ENCODE results near the gene RITA1.

The RITA1 gene

GRCh38 chr12:113165521-113166450, 19.7 kb upstream of the RITA1 start:
- H3K27me3 ChIP-seq (ENCODE audit: control insufficient read depth, insufficient read depth, low read length, poor library complexity, severe bottlenecking), result no peaks in the 10 kb centered on the region
- peaks cover 18% of the 10 kb centered on the region for H3K4me1 ChIP-seq (ENCODE audit: control insufficient read depth, insufficient read depth, low read length)
- H3K4me3 ChIP-seq (ENCODE audit: insufficient read depth, low read depth, low read length), result no peak overlapping the region
- no peak overlapping the region for H3K27ac ChIP-seq (ENCODE audit: insufficient read depth, low read depth, low read length, poor library complexity, severe bottlenecking)
- peaks cover 24% of the 10 kb centered on the region for H3K36me3 ChIP-seq (ENCODE audit: control insufficient read depth, insufficient read depth, low read length)
- no peaks in the 10 kb centered on the region for H3K9me3 ChIP-seq (ENCODE audit: control insufficient read depth, low read length)
- 93 to 96% methylated on average over 32 of the region's 32 CpGs for WGBS, 2 experiments

- peaks cover 44% of the 10 kb centered on the region for H3K36me3 ChIP-seq (ENCODE audit: control insufficient read depth, insufficient read depth, low read length)
- H3K9me3 ChIP-seq (ENCODE audit: control insufficient read depth, low read length), result no peaks in the 10 kb centered on the region
- WGBS, 2 experiments, result 94% methylated on average over 10 of the region's 10 CpGs
Observed at GRCh38 chr12:113167868-113168267, 17.7 kb upstream of the RITA1 start.

GRCh38 chr12:113169697-113170096, 15.8 kb upstream of the RITA1 start:
- H3K27ac ChIP-seq (ENCODE audit: insufficient read depth, low read depth, low read length, poor library complexity, severe bottlenecking), result no peak overlapping the region
- H3K4me1 ChIP-seq (ENCODE audit: control insufficient read depth, insufficient read depth, low read length), result no peaks in the 10 kb centered on the region
- H3K27me3 ChIP-seq (ENCODE audit: control insufficient read depth, insufficient read depth, low read length, poor library complexity, severe bottlenecking), result no peaks in the 10 kb centered on the region
- peaks cover 53% of the 10 kb centered on the region for H3K36me3 ChIP-seq (ENCODE audit: control insufficient read depth, insufficient read depth, low read length)
- 94 to 97% methylated on average over 13 of the region's 13 CpGs for WGBS, 2 experiments
- no peak overlapping the region for H3K4me3 ChIP-seq (ENCODE audit: insufficient read depth, low read depth, low read length)
- H3K9me3 ChIP-seq (ENCODE audit: control insufficient read depth, low read length), result no peaks in the 10 kb centered on the region

More at GRCh38 chr12:113167868-113168267, 17.7 kb upstream of the RITA1 start:
- no peak overlapping the region for H3K4me3 ChIP-seq (ENCODE audit: insufficient read depth, low read depth, low read length)
- H3K27me3 ChIP-seq (ENCODE audit: control insufficient read depth, insufficient read depth, low read length, poor library complexity, severe bottlenecking), result no peaks in the 10 kb centered on the region
- peaks cover 5% of the 10 kb centered on the region for H3K4me1 ChIP-seq (ENCODE audit: control insufficient read depth, insufficient read depth, low read length)
- H3K27ac ChIP-seq (ENCODE audit: insufficient read depth, low read depth, low read length, poor library complexity, severe bottlenecking), result no peak overlapping the region

- H3K9me3 ChIP-seq (ENCODE audit: control insufficient read depth, low read length), result no peaks in the 10 kb centered on the region
- no peaks in the 10 kb centered on the region for H3K27me3 ChIP-seq (ENCODE audit: control insufficient read depth, insufficient read depth, low read length, poor library complexity, severe bottlenecking)
- H3K27ac ChIP-seq (ENCODE audit: insufficient read depth, low read depth, low read length, poor library complexity, severe bottlenecking), result no peak overlapping the region
- H3K36me3 ChIP-seq (ENCODE audit: control insufficient read depth, insufficient read depth, low read length), result peaks cover 56% of the 10 kb centered on the region
- no peak overlapping the region for H3K4me3 ChIP-seq (ENCODE audit: insufficient read depth, low read depth, low read length)
- H3K4me1 ChIP-seq (ENCODE audit: control insufficient read depth, insufficient read depth, low read length), result no peaks in the 10 kb centered on the region
- 93 to 95% methylated on average over 3 to 5 of the region's 5 CpGs for WGBS, 2 experiments
Observed at GRCh38 chr12:113170457-113170856, 15.1 kb upstream of the RITA1 start.

- 95 to 96% methylated on average over 4 of the region's 4 CpGs for WGBS, 2 experiments
- Histone ChIP-seq H3K27me3 (ENCODE audit: control insufficient read depth, insufficient read depth, low read length, poor library complexity, severe bottlenecking) (no peaks in the 10 kb centered on the region), H3K36me3 (ENCODE audit: control insufficient read depth, insufficient read depth, low read length) (peaks cover 56% of the 10 kb centered on the region), H3K4me1 (ENCODE audit: control insufficient read depth, insufficient read depth, low read length) (no peaks in the 10 kb centered on the region), H3K9me3 (ENCODE audit: control insufficient read depth, low read length) (no peaks in the 10 kb centered on the region), H3K4me3 (ENCODE audit: insufficient read depth, low read depth, low read length) (no peak overlapping the region), H3K27ac (ENCODE audit: insufficient read depth, low read depth, low read length, poor library complexity, severe bottlenecking) (no peak overlapping the region)
Observed at GRCh38 chr12:113170926-113171325, 14.6 kb upstream of the RITA1 start.

- 93% methylated on average over 9 of the region's 9 CpGs for WGBS, 2 experiments
- no peak overlapping the region for H3K27ac ChIP-seq (ENCODE audit: insufficient read depth, low read depth, low read length, poor library complexity, severe bottlenecking)
- H3K4me3 ChIP-seq (ENCODE audit: insufficient read depth, low read depth, low read length), result no peak overlapping the region
- H3K36me3 ChIP-seq (ENCODE audit: control insufficient read depth, insufficient read depth, low read length), result peaks cover 56% of the 10 kb centered on the region
- no peaks in the 10 kb centered on the region for H3K4me1 ChIP-seq (ENCODE audit: control insufficient read depth, insufficient read depth, low read length)
- no peaks in the 10 kb centered on the region for H3K27me3 ChIP-seq (ENCODE audit: control insufficient read depth, insufficient read depth, low read length, poor library complexity, severe bottlenecking)
- no peaks in the 10 kb centered on the region for H3K9me3 ChIP-seq (ENCODE audit: control insufficient read depth, low read length)
Observed at GRCh38 chr12:113171543-113171942, 14.0 kb upstream of the RITA1 start.

GRCh38 chr12:113172185-113172584, 13.3 kb upstream of the RITA1 start:
- no peaks in the 10 kb centered on the region for H3K4me1 ChIP-seq (ENCODE audit: control insufficient read depth, insufficient read depth, low read length)
- peaks cover 58% of the 10 kb centered on the region for H3K36me3 ChIP-seq (ENCODE audit: control insufficient read depth, insufficient read depth, low read length)
- no peak overlapping the region for H3K27ac ChIP-seq (ENCODE audit: insufficient read depth, low read depth, low read length, poor library complexity, severe bottlenecking)
- no peaks in the 10 kb centered on the region for H3K9me3 ChIP-seq (ENCODE audit: control insufficient read depth, low read length)
- 95 to 98% methylated on average over 20 of the region's 20 CpGs for WGBS, 2 experiments
- H3K4me3 ChIP-seq (ENCODE audit: insufficient read depth, low read depth, low read length), result no peak overlapping the region
- no peaks in the 10 kb centered on the region for H3K27me3 ChIP-seq (ENCODE audit: control insufficient read depth, insufficient read depth, low read length, poor library complexity, severe bottlenecking)

- WGBS, 2 experiments, result 95% methylated on average over 7 of the region's 7 CpGs
- H3K27ac ChIP-seq (ENCODE audit: insufficient read depth, low read depth, low read length, poor library complexity, severe bottlenecking), result no peak overlapping the region
- no peaks in the 10 kb centered on the region for H3K27me3 ChIP-seq (ENCODE audit: control insufficient read depth, insufficient read depth, low read length, poor library complexity, severe bottlenecking)
- peaks cover 63% of the 10 kb centered on the region for H3K36me3 ChIP-seq (ENCODE audit: control insufficient read depth, insufficient read depth, low read length)
- no peak overlapping the region for H3K4me3 ChIP-seq (ENCODE audit: insufficient read depth, low read depth, low read length)
- H3K9me3 ChIP-seq (ENCODE audit: control insufficient read depth, low read length), result no peaks in the 10 kb centered on the region
- H3K4me1 ChIP-seq (ENCODE audit: control insufficient read depth, insufficient read depth, low read length), result no peaks in the 10 kb centered on the region
Observed at GRCh38 chr12:113173081-113173698, 12.3 kb upstream of the RITA1 start.

GRCh38 chr12:113174461-113175384, 10.8 kb upstream of the RITA1 start:
- WGBS, 2 experiments, result 74 to 75% methylated on average over 32 of the region's 32 CpGs
- no peak overlapping the region for H3K27ac ChIP-seq (ENCODE audit: insufficient read depth, low read depth, low read length, poor library complexity, severe bottlenecking)
- H3K9me3 ChIP-seq (ENCODE audit: control insufficient read depth, low read length), result no peaks in the 10 kb centered on the region
- no peaks in the 10 kb centered on the region for H3K27me3 ChIP-seq (ENCODE audit: control insufficient read depth, insufficient read depth, low read length, poor library complexity, severe bottlenecking)
- H3K4me1 ChIP-seq (ENCODE audit: control insufficient read depth, insufficient read depth, low read length), result no peaks in the 10 kb centered on the region
- H3K36me3 ChIP-seq (ENCODE audit: control insufficient read depth, insufficient read depth, low read length), result peaks cover 70% of the 10 kb centered on the region
- no peak overlapping the region for H3K4me3 ChIP-seq (ENCODE audit: insufficient read depth, low read depth, low read length)
